GM21381 (cell line): ENCODE results near the gene IQGAP1.
"Not testable (repeated sequence)": the region's sequence is repeated elsewhere in the genome, so short reads cannot be mapped to it uniquely, and the experiment has no call there.

Experiments
- ATAC-seq: cut with Tn5 transposase; IDR thresholded peaks from one replicate; pipeline ENCODE4 v1.9.1; 2021; ENCODE audit warnings: mild to moderate bottlenecking, moderate library complexity; ENCODE audit not compliant: unreplicated experiment

Gene IQGAP1

DNA sequence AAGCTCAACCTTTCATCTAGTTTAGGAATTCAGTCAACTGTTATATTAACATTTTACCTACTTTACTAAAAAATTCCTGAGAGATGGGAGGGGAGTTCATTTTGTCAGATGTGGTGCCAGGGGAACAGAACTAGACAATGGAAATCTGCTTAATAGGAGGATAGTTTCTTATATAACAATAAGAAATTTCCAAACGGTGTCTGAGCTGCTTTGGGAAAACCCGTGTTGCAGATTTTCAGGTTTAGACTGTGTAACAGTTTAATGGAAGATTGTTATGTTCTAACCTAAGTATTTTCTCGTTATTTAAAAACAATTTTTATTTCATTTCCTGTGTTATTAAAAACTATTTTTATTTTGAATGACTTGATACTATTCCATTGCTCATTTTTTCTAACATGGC, 19.3 kb downstream of the IQGAP1 start:
- ATAC-seq, result no peak

DNA sequence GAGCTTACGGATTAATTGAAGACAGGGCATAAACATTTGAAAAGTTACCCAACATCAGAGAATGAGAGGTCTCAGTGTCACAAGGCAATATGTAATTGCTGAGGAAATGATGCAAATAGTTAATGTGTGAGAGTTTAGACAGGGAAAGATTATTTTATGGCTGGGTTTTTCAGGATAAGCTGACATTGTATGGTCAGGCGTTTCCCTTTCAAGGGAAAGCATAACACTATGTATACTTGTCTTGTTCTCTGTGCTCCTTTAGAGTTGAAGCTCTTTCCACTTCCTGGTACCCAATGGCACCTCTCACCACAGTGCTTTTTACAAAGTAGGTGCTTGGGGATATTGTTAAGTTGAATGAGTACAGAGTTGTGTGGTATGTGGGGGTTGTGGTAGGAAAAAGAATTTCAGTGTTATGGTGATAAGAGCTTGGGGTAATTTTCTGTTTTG, 19.9 kb downstream of the IQGAP1 start:
- no peak for ATAC-seq

DNA sequence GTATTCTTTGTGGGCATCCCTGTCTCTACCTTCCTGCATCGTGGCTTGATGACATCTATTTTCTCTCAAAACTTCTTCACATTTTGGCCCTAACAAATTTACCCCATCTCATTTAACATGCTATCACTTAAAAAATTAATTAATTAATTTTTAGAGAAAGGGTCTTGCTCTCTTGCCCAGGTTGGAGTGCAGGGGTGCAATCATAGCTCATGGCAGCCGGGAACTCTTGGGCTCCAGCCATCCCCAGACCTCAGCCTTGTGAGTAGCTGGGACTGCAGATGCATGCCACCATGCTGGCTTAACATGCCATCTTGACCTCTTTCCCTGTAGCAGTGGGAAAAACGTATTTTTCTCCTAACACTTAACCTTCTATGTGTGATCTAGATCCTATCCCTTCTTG, 20.6 kb downstream of the IQGAP1 start:
- ATAC-seq, result no peak

DNA sequence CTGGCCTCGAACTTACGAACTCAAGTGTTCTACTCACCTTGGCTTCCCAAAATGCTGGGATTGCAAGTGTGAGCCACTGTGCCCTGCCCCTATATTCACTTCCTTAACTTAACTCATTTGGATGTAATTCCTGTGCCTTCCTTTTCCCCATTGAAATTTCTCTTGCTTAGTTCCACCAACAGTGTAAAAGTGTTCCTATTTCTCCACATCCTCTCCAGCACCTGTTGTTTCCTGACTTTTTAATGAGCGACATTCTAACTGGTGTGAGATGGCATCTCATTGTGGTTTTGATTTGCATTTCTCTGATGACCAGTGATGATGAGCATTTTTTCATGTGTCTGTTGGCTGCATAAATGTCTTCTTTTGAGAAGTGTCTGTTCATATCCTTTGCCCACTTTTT, 21.5 kb downstream of the IQGAP1 start:
- ATAC-seq, result not testable (repeated sequence)

DNA sequence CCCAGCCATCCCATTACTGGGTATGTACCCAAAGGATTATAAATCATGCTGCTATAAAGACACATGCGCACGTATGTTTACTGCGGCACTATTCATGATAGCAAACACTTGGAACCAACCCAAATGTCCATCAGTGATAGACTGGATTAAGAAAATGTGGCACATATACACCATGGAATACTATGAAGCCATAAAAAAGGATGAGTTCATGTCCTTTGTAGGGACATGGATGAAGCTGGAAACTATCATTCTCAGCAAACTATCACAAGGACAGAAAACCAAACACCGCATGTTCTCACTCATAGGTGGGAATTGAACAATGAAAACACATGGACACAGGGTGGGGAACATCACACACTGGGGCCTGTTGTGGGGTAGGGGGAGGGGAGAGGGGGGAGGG, 22.3 kb downstream of the IQGAP1 start:
- not testable (repeated sequence) for ATAC-seq

DNA sequence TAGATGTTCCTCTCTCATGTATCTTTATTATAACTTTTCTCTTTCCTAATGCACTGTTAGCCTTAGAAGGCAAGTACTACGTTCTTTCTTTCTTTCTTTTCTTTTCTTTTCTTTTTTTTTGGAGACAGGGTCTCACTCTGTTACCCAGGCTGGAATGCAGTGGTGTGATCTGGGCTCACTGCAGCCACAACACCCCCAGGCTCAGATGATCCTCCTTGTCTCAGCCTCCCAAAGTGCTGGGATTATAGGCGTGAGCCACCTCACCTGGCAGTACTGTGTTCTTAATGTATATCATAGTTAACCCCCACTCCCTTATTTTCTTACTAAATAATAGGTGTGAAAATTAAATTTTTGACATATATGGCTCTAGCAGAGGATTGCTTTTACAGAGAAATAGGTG, 23.1 kb downstream of the IQGAP1 start:
- no peak for ATAC-seq

DNA sequence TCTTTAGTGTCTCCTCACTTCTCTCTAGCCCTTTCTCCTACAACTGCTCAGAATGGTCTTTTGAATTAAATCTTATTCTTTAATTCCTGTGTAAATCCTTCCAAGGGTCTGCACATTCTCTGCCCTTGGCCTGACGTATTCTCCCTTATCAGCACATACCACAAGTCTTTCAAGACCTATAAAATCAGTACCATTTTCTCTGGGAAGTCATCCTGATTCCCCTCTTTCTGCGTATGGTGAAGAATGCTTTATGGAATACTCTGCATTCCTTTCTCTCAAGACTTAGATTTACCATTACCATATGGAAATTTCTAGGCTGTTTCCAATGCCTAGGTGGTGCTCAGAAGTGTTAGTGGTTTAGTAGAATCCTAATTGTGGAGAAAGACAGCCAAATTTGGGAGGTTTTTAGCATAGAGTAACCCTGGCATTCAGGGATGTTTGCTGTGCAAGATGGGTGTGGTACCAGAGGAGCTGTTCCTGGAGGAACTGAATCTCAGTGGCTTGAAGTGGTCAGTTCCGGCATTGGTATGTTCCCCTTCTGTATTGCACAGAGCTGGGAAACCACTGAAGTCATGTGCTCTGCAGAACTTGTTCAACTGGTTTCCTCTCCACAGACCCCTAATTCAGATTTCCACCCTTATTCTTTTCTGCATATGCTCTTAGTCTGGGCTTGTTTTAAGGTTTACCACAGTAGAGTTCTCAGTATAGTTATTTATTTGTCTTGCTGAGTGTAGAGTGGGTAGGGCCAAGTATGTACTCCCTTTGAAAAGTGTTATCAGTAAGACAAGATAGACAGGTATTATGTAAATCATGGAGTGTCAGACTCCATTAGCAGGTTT, 24.5 kb downstream of the IQGAP1 start:
- peak; percentile 88 for ATAC-seq

DNA sequence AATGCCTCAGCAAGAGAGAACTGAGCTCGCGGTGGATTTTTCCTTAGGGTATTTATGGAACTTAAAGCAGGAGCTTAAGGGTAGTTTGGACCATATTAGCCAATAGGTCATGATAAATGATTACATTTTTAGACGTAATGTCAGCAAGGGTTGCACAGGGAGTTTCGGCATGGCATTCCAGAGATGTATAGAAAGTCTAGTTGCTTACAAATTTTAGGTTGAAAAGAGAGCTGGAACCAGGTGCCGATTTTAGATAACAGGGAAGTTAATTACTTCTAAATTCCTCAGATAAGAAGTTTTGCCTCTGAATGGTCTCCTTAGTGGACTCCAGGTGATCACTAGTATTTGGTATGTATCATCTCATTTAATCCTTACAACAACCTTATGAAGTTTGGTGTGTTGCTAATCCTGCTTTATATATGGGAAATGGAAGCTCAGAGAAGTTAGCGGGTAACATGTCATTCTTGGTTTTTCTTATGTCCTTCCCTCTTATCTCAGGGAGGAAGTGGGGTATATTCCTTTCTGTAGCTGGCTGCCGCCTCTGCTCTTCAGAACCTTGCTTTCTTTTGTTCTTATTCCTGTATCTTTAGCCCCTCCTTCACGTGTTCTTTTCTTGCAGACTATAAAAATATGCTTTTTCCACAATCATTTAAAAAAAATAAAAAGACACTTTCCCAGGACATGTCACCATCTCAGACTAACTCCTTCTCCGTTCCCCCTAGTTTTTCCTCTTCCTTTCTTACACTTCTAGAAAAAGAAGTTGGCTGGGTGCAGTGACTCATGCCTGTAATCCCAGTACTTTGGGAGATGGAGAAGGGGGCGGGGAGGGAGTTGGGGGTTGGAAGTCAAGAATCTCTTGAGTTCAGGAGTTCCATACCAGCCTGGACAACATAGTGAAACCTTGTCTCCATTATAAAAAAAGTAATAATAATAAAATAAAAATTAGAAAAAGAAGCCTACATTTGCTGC, 25.7 kb downstream of the IQGAP1 start:
- ATAC-seq, result no peak

DNA sequence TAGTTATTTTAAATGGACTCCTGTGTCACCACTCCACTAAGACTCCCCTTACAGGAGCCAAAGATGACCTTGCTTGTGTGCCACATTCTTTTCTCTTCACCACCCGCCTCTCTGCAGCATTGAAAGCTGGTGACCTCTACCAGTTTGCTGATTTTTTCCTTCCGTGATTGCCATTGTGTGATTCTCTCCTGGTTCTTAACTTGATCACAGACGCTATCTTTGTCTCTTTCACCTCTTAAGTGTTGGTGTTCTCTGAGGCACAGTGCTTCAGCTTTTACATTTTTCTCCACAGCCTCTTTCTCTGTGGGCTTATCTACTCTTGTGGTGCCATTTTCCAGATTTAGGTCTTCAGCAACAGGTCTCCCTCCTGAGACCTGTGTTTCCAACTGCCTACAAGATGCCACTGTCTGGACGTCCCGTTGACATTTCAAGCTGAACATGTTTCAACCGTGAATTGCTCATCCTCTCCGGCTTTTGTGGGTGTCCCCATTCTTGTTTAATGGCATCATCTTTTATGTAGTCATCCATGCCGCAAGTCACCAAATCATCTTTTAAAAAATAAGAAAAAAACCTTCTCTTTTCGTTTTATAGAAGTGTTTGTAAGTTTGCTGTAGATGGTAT, 26.5 kb downstream of the IQGAP1 start:
- no peak for ATAC-seq

DNA sequence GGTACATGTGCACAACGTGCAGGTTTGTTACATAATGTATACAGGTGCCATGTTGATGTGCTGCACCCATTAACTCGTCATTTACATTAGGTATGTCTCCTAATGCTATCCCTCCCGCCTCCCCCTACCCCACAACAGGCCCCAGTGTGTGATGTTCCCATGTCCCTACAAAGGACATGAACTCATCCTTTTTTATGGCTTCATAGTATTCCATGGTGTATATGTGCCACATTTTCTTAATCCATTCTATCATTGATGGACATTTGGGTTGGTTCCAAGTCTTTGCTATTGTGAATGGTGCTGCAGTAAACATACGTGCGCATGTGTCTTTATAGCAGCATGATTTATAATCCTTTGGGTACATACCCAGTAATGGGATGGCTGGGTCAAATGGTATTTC, 28.0 kb downstream of the IQGAP1 start:
- ATAC-seq, result not testable (repeated sequence)

DNA sequence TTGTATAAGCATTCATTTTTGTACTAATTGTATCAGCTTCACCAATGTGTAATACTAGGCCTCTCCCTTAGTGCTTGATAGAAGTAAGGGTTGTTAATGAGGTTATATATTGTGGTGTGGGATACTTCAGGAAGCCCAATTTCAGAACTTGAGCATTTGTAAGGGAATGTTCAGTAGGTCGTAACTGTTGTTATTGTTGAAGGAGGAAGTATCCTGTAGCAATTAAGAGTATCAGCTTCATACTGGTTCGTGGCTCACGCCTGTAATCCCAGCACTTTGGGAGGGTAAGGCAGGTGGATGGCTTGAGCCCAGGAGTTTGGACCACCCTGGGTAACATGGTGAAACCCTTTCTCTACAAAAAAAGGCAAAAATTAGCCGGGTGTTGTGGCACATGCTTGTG, 30.6 kb downstream of the IQGAP1 start:
- ATAC-seq, result no peak

DNA sequence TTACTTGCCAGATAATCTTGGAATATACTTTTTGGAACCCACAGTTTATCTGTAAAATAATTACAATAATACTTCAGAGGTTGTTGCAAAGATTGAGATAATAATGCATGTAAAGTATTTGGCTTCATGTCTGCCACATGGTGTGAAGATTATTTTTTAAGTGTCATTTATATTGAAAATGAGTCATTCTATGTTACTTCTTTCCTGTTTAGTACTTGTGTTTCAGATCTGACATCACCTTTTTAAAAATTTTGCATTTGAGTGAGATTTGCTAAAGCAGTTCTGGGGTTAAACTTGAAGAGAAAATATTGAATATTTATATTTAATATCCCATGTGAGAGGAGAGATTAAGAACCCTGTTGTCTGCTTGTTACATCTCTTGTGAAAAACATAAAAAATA, 31.2 kb downstream of the IQGAP1 start:
- ATAC-seq, result peak; percentile 50

DNA sequence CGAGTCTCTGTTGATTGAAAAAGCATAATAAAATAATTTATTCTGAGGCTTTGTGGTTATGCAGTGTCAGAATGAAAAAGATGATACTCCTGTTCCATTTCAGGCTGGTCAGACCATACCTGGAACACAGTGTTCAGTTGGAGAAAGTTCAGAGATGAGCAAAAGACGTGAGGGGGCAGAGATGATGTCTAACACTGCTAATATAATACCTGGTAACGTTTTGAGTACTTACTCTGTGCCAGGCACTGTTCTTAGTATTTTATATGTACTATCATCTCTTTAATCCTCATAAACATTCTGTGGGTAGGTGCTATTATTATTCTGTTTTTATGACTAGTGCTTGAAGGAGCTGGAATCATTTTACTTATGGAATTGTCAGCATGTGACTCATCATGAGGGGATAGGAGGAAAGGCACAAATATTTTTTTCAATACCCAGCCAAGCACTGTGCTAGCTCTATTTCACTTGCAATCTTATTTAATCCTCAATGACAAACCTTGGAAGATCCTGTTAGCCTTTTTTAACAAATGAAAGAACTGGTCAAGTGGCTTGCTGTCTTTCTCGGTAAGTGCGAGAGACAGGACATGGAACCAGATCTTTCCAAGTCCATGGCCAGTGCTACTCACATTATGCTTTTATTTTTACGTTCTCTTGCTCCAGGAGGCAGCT, 31.8 kb downstream of the IQGAP1 start:
- peak; percentile 56 for ATAC-seq

DNA sequence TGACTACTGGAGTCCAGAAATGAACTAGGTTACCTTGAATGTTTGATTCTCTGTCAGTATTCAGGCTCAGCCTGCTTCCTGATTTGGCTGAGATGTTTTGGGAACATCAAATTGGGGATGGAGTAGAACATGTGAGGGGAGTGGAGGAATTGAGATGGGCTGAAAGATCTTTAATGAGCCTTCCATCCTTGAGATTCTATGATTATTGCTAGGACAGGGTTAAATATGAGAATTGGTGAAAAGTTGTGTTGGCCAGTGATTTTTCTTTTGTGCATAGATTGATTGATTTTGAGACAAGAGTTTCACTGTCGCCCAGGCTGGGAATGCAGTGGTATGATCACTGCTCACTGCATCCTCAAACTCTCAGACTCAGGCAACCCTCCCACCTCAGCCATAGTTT, 32.4 kb downstream of the IQGAP1 start:
- no peak for ATAC-seq

DNA sequence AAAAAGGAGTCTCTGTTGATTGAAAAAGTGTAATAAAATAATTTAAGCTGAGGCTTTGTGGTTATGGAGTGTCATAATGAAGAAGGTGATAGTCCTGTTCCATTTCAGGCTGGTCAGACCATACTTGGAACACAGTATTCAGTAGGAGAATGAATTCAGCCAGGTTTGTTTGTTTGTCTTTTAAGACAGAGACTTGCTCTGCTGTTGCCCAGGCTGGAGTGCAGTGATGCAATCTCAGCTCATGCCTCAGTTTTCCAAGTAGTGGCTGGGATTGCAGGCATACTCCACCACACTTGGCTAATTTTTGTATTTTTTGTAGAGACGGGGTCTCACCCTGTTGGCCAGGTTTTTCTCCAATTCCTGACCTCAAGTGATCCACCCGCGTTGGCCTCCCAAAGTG, 33.5 kb downstream of the IQGAP1 start:
- no peak for ATAC-seq

DNA sequence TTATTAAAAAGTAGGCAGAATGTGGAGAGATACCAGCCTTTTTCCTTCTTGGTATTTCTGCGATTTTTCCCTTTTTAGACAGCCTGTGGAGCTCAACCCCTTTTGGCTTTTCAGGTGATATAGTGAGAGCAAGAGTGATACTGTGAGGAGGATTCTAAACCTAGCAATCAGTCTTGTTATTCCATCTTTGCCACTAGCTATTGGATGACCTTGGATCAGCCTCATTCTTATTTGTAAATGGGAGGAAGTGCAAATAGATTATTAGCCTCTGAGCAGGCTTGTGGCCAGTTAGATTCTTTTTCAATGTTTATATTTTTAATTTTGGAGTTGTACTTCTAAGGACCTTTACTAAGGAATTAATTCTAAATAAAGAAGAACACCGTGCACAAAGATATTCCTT, 34.0 kb downstream of the IQGAP1 start:
- no peak for ATAC-seq

DNA sequence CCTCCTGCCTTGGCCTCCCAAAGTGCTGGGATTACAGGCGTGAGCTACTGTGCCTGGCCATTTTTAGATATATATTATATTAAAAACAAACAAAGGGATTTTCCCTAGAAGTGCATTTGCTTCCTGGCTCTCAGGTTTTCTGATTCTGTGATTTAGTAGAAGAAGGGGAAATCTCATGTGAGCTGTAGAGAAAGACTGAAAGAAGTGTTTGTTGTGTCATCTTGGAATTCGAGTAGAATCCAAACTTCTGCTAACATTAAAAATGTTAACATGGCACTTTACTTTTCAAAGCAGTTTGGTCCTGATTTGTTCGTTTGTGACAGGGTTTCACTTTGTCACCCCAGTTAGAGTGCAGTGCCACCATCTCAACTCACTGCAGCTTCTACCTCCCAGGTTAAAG, 34.9 kb downstream of the IQGAP1 start:
- no peak for ATAC-seq

DNA sequence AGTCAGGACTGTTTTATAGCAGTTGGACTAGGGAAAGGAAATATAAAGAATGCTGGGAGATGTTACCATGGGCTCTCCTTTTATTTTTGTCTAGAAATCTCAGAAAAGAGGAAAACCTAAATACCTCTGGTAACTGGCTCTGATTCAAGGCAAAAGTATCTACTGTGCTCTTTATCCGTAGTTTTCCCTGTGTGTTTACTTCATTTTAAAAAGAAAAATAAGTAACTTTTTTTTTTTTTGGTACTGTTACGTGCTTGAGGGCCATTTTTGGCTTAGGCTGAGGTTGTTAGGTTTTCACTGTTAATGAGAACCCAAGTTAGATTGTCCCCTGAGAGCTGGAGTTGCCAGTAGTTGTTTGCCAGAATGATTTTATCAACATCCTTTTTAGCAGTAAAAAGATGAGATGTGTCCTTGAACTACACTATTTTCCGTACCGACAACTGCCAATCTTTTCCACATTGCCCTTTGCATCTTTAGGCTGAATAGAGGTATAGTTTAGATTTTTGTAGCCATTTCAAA, 35.8 kb downstream of the IQGAP1 start:
- ATAC-seq, result no peak

DNA sequence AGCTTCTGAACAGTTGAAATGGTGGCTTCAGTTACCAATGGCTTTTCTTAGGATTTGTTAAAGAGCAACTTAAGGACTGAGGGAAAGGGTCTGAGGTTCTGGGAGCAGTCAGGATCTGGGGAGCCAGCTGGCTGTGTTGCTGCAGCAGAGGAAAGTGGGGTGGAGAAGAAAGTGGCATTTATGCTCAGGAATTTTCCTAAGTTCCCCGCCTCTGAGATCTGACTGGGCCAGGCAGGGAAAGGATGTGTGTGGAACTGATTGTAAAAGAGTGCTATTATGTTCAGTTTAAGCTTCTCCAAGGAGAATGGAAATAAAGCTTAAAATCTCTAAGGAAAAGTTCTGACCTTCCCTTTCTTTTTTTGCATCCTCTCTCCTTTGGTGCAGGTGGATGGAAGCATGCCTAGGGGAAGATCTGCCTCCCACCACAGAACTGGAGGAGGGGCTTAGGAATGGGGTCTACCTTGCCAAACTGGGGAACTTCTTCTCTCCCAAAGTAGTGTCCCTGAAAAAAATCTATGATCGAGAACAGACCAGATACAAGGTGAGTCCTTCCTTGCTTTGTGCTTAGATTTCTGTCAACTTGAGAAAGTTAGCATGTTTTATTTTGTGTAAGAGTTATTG, 37.8 kb downstream of the IQGAP1 start:
- ATAC-seq, result no peak

DNA sequence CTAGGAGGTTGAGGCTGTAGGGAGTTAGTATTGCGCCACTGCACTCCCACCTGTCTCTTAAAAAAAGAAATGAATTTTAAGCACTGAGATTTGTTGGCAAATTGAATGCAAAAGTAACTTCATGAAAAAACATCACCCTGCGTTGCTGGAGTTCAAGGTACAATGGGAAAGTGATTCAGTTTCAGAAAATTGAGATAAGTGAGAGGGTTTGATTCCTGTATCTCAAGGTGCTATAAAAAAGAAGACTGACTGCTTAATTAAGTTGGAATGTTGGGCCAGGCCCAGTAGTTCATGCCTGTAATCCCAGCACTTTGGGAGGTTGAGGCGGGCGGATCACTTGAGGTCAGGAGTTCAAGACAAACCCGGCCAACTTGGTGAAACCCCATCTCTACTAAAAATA, 39.1 kb downstream of the IQGAP1 start:
- ATAC-seq, result no peak
